HepG2 (cell line): Measurements from ENCODE around the gene RPS10. TPM values are rescaled to one million over a fixed set of nuclear protein-coding genes. Genes with fewer than 3 reads are reported as not detected.

ENCODE experiments used
- ATAD3A ChIP-seq: sonication (generic); formaldehyde crosslinking; IDR thresholded peaks from 2 replicates; pipeline ENCODE4 v1.4.0; 2020; ENCODE audit warnings: missing genetic modification reagents
- BCL6 ChIP-seq: IDR thresholded peaks from 2 replicates; pipeline ENCODE4 v1.6.1; 2016; ENCODE audit warnings: missing genetic modification reagents, missing compliant biosample characterization
- CEBPG ChIP-seq: IDR thresholded peaks from 2 replicates; pipeline ENCODE4 v1.6.1; 2016
- CHCHD3 ChIP-seq: sonication (generic); formaldehyde crosslinking; IDR thresholded peaks from 2 replicates; pipeline ENCODE4 v1.8.0; 2022; ENCODE audit warnings: mild to moderate bottlenecking, missing genetic modification reagents, moderate library complexity
- CHD4 ChIP-seq: fragments of 200-600 bp; sonication (generic); IDR thresholded peaks from 2 replicates; pipeline ENCODE4 v1.7.0; 2017; ENCODE audit warnings: mild to moderate bottlenecking, low read length, borderline replicate concordance
- ETV6 ChIP-seq: sonication (generic); formaldehyde crosslinking; conservative IDR thresholded peaks from 2 replicates; pipeline ENCODE4 v1.4.0; 2020; ENCODE audit warnings: missing genetic modification reagents
- GATAD1 ChIP-seq: IDR thresholded peaks from 2 replicates; pipeline ENCODE4 v1.6.1; 2016; ENCODE audit warnings: missing genetic modification reagents, missing compliant biosample characterization
- GZF1 ChIP-seq: sonication (generic); formaldehyde crosslinking; IDR thresholded peaks from 2 replicates; pipeline ENCODE4 v1.5.1; 2020; ENCODE audit warnings: mild to moderate bottlenecking, missing genetic modification reagents
- HCFC1 ChIP-seq: fragments of 150-350 bp; IDR thresholded peaks from 2 replicates; pipeline ENCODE4 v1.6.1; 2014; ENCODE audit warnings: low read depth, low read length
- KLF9 ChIP-seq: IDR thresholded peaks from 2 replicates; pipeline ENCODE4 v1.6.1; 2016; ENCODE audit warnings: low read depth
- NR1H2 ChIP-seq: sonication (generic); formaldehyde crosslinking; IDR thresholded peaks from 2 replicates; pipeline ENCODE4 v1.8.1; 2022; ENCODE audit warnings: low read depth, missing genetic modification reagents, borderline replicate concordance
- RARA ChIP-seq: IDR thresholded peaks from 2 replicates; pipeline ENCODE4 v1.6.1; 2016; ENCODE audit warnings: missing genetic modification reagents, missing compliant biosample characterization
- RNF219 ChIP-seq: sonication (generic); formaldehyde crosslinking; IDR thresholded peaks from 2 replicates; pipeline ENCODE4 v1.5.0; 2020; ENCODE audit warnings: mild to moderate bottlenecking, missing genetic modification reagents
- SOX13 ChIP-seq, 3 experiments: fragments of 450-650 bp in 1 of 3; sonication (generic) in 1 of 3; formaldehyde crosslinking in 1 of 3; IDR thresholded peaks in 2 of 3; conservative IDR thresholded peaks in 1 of 3; 2 replicates each; pipeline versions ENCODE4 v1.5.0 to v1.6.1; 2016 to 2020; ENCODE audit warnings: antibody characterized with exemption in 1 of 3, mild to moderate bottlenecking in 1 of 3, missing compliant biosample characterization in 1 of 3, missing genetic modification reagents in 1 of 3, moderate library complexity in 1 of 3
- SP5 ChIP-seq: IDR thresholded peaks from 2 replicates; pipeline ENCODE4 v1.6.1; 2016; ENCODE audit warnings: low read depth, borderline replicate concordance
- YEATS4 ChIP-seq: sonication (generic); formaldehyde crosslinking; IDR thresholded peaks from 2 replicates; pipeline ENCODE4 v1.4.0; 2020; ENCODE audit warnings: missing genetic modification reagents, borderline replicate concordance
- ZNF331 ChIP-seq: sonication (generic); formaldehyde crosslinking; IDR thresholded peaks from 2 replicates; pipeline ENCODE4 v1.4.0; 2020; ENCODE audit warnings: missing genetic modification reagents
- ZNF543 ChIP-seq: sonication (generic); formaldehyde crosslinking; IDR thresholded peaks from 2 replicates; pipeline ENCODE4 v1.4.0; 2020; ENCODE audit warnings: mild to moderate bottlenecking, missing genetic modification reagents
- ZNF549 ChIP-seq: sonication (generic); formaldehyde crosslinking; IDR thresholded peaks from 2 replicates; pipeline ENCODE4 v1.5.0; 2020; ENCODE audit warnings: missing genetic modification reagents
- ZNF563 ChIP-seq: sonication (generic); formaldehyde crosslinking; IDR thresholded peaks from 2 replicates; pipeline ENCODE4 v1.8.0; 2022; ENCODE audit warnings: mild to moderate bottlenecking, moderate library complexity, missing genetic modification reagents
- ZNF609 ChIP-seq: sonication (generic); formaldehyde crosslinking; IDR thresholded peaks from 2 replicates; pipeline ENCODE4 v1.4.0; 2020; ENCODE audit warnings: mild to moderate bottlenecking, missing genetic modification reagents, borderline replicate concordance
- ZNF660 ChIP-seq: sonication (generic); formaldehyde crosslinking; IDR thresholded peaks from 2 replicates; pipeline ENCODE4 v1.5.1; 2020; ENCODE audit warnings: mild to moderate bottlenecking, low read depth, missing genetic modification reagents, borderline replicate concordance
- ZNF784 ChIP-seq: sonication (generic); formaldehyde crosslinking; IDR thresholded peaks from 2 replicates; pipeline ENCODE4 v1.5.1; 2020; ENCODE audit warnings: missing genetic modification reagents, mild to moderate bottlenecking, borderline replicate concordance
- ZNF788 ChIP-seq: sonication (generic); formaldehyde crosslinking; IDR thresholded peaks from 2 replicates; pipeline ENCODE4 v1.5.0; 2020; ENCODE audit warnings: mild to moderate bottlenecking, missing genetic modification reagents, borderline replicate concordance
- ZNF883 ChIP-seq: sonication (generic); formaldehyde crosslinking; IDR thresholded peaks from 2 replicates; pipeline ENCODE4 v1.5.1; 2020; ENCODE audit warnings: mild to moderate bottlenecking, missing genetic modification reagents; ENCODE audit errors: not compliant biosample characterization
- polyA plus RNA-seq, 8 experiments: library from polyadenylated mRNA; depleted of rRNA in 3 of 8; stranded (reverse) in 7 of 8; unstranded in 1 of 8; fragments of >200 nt; fragmentation: Illumina TruSeq in 4 of 8; extraction: Trizol in 4 of 8; gene quantifications; 2 replicates each; pipeline versions ENCODE4 v1.2.1 to v1.2.3, GENCODE V29; 2011 to 2016; ENCODE audit warnings: low read depth in 4 of 8, missing spikeins in 1 of 8, mixed read lengths in 1 of 8; ENCODE audit not compliant: insufficient read depth in 1 of 8
- total RNA-seq, 5 experiments: library from RNA; depleted of rRNA; stranded (reverse); fragments of >200 nt; fragmentation: Illumina TruSeq; extraction: Trizol; gene quantifications; 2 replicates each; pipeline ENCODE4 v1.2.3, GENCODE V29; 2016; ENCODE audit warnings: low read depth in 1 of 5

Gene RPS10
- total and polyA plus RNA-seq, 2 of the 13 experiments (the other 11 are each of a cell fraction or from before 2014, with no cell fraction given): 2,909 to 4,648 TPM

- TF ChIP-seq SOX13 (IDR thresholded peaks at IDR 0.05) (no peak), SOX13 (CRISPR knock-in tag; conservative IDR thresholded peaks at IDR 0.05 in 1 of 2, IDR thresholded peaks at IDR 0.05 in 1 of 2) (peak in 1 of 2 experiments; percentile 89; a peak in 2 of 4 replicates), ZNF543 (no peak), BCL6 (CRISPR knock-in tag) (0 out of 2 replicates have a peak, but pooled peaks have one; percentile 17), SP5 (CRISPR knock-in tag) (0 out of 2 replicates have a peak, but pooled peaks have one; percentile 22), HCFC1 (no peak), ZNF788 (CRISPR knock-in tag) (no peak), CHCHD3 (no peak), GZF1 (CRISPR knock-in tag) (no peak), ZNF331 (CRISPR knock-in tag) (peak; percentile 100), ATAD3A (CRISPR knock-in tag) (no peak), ETV6 (CRISPR knock-in tag) (no peak), YEATS4 (CRISPR knock-in tag) (no peak), GATAD1 (CRISPR knock-in tag) (no peak), ZNF549 (CRISPR knock-in tag) (no peak), CEBPG (CRISPR knock-in tag) (peak; percentile 87), CHD4 (no peak), KLF9 (CRISPR knock-in tag) (no peak), ZNF660 (CRISPR knock-in tag) (no peak), ZNF609 (CRISPR knock-in tag) (no peak), RNF219 (CRISPR knock-in tag) (no peak), ZNF784 (peak; percentile 39; the same call in 1 of the 2 replicates), RARA (CRISPR knock-in tag) (0 out of 2 replicates have a peak, but pooled peaks have one; percentile 18), NR1H2 (CRISPR knock-in tag) (no peak), ZNF563 (CRISPR knock-in tag) (no peak), ZNF883 (CRISPR knock-in tag) (no peak)
These were observed 40.1 kb downstream of the RPS10 start (continued) for GRCh38 chr6:34385793-34386195.
